PFSK-1 (cell line): Measurements from ENCODE around the gene KMT5C.

Experiments used
- FOXP2 ChIP-seq: optimal IDR thresholded peaks from 2 replicates; pipeline ENCODE3; 2011; ENCODE audit warnings: borderline replicate concordance, control low read depth, inconsistent platforms; ENCODE audit not compliant: insufficient read depth; ENCODE audit errors: extremely low read length, extremely low read depth
- POLR2AphosphoS5 ChIP-seq: IDR thresholded peaks from 2 replicates; pipeline ENCODE4 v1.6.1; 2012; ENCODE audit warnings: low read depth, mild to moderate bottlenecking, control low read depth, low read length, moderate library complexity
- SIN3A ChIP-seq: IDR thresholded peaks from 2 replicates; pipeline ENCODE4 v1.6.1; 2012; ENCODE audit warnings: mild to moderate bottlenecking, low read length, moderate library complexity, borderline replicate concordance; ENCODE audit not compliant: insufficient read depth
- TAF1 ChIP-seq: IDR thresholded peaks from 2 replicates; pipeline ENCODE4 v1.6.1; 2012; ENCODE audit warnings: low read length, control low read depth, borderline replicate concordance; ENCODE audit not compliant: insufficient read depth
- TF ChIP-seq, protein P1 (sequence below), 2 experiments: IDR thresholded peaks; 2 replicates each; pipeline versions ENCODE4 v1.6.1 to v1.8.0; 2011 to 2012; ENCODE audit warnings: low read depth in 2 of 2, low read length in 2 of 2, control low read depth in 1 of 2, inconsistent platforms in 1 of 2, mild to moderate bottlenecking in 1 of 2, moderate library complexity in 1 of 2; ENCODE audit not compliant: insufficient read depth in 1 of 2

Gene KMT5C

DNA sequence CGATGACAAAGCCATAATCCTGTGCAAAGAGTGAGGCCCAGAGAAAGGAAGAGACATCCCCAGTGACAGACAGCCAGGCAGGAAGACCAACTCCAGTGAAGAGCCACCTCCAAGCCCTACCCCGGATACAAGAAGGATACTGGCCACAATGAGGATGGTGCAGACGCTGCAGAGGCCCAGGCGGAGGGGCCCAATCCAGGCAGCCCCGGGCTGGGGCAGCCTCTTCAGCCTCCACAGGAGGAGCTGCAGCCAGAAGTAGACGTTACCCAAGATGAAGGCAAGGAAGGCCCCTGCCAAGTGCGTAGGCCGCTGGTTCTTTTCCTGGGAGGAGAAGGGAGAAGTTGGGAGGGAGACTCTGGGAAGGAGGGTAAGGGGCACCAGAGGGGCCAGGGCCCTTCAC, 23.0 kb upstream of the KMT5C start:
- TF ChIP-seq POLR2AphosphoS5 (no peak), FOXP2 (no peak), TAF1 (no peak), SIN3A (no peak)

DNA sequence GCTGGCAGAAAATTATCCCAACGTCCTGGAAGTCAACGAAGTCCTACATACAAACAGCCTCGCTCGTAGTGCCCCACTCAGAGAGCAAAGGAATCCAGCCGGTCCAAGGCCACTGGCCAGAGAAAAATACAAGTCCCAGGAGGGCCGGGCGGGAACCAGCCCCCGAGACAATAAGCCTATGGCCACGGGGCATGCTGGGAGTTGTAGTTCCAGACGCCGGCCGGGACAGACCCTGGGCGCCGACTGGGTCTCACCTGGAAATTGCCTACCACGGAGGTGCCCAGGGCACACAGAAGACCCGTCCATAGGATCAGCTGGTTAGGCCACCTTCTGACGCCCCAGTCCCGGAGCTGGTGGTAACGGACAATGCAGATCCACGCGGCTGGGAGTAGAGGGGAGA, 19.9 kb upstream of the KMT5C start:
- TF ChIP-seq SIN3A (no peak), TAF1 (no peak), FOXP2 (no peak), POLR2AphosphoS5 (no peak)
- TF ChIP-seq, protein P1, sequence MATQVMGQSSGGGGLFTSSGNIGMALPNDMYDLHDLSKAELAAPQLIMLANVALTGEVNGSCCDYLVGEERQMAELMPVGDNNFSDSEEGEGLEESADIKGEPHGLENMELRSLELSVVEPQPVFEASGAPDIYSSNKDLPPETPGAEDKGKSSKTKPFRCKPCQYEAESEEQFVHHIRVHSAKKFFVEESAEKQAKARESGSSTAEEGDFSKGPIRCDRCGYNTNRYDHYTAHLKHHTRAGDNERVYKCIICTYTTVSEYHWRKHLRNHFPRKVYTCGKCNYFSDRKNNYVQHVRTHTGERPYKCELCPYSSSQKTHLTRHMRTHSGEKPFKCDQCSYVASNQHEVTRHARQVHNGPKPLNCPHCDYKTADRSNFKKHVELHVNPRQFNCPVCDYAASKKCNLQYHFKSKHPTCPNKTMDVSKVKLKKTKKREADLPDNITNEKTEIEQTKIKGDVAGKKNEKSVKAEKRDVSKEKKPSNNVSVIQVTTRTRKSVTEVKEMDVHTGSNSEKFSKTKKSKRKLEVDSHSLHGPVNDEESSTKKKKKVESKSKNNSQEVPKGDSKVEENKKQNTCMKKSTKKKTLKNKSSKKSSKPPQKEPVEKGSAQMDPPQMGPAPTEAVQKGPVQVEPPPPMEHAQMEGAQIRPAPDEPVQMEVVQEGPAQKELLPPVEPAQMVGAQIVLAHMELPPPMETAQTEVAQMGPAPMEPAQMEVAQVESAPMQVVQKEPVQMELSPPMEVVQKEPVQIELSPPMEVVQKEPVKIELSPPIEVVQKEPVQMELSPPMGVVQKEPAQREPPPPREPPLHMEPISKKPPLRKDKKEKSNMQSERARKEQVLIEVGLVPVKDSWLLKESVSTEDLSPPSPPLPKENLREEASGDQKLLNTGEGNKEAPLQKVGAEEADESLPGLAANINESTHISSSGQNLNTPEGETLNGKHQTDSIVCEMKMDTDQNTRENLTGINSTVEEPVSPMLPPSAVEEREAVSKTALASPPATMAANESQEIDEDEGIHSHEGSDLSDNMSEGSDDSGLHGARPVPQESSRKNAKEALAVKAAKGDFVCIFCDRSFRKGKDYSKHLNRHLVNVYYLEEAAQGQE (IDR thresholded peaks at IDR 0.05; ENCODE audit: insufficient read depth in 1 of 2, low read depth in 2 of 2, low read length in 2 of 2): no peak

DNA sequence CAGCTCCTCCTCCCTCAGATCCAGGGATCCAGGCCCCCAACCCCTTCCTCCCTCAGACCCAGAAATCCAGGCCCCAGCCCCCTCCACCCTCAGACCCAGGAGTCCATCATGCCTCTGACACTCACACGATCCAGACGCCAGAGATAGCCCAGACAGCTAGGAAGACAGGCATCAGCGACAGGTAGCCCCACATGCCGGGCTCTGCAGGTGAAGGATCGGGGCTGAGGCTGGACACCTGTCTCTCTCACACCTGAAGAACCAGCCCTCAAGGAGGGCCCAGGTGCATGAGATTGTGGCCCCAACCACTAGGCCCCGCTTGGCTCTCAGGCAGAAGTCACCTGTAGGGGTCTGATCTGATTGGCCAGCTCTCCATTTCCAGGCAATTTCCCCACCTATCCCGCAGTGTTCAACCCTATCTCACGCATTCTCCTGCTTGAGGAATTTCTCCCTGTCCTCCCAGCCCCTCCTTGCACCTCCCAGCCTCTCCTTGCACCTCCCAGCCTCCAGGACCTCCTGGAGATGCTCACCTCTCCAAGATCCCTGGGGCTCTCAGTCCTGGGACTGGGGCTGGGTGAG, 18.7 kb upstream of the KMT5C start:
- TF ChIP-seq POLR2AphosphoS5: no peak

DNA sequence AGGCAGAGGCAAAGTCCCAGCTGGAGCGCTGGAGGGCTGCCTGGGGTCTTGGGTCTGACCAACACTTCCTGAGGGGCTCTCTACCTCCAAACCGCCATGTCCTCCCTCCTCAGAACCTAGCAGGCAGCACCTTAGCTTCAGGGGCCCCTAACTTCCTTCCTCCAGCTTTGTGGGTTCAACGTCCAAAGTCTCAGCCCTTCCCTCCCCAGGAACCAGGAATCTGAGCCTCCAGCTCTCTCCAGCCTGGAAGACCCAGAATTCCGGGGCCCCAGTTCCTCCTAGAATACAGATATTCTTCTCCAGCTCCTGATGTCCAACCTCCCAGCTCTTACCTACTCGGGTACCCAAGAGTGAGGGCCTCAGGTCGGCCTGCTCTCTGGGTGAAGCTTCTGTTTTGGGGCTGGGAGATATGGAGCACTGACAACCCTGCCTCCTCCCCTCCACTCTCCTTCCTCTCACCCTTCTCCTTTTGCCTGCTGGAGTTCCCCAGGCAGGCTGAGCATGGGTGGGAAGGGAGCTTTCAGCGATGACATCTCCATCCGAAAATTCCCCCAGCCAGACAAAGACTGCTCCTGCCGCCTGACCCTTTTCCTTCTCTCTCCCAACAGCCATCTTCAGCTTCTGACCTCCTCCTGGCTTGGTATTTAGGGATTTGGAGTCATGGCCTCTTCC, 18.1 kb upstream of the KMT5C start:
- no peak for TF ChIP-seq POLR2AphosphoS5
- TF ChIP-seq SIN3A: no peak
- no peak for TF ChIP-seq FOXP2
- TF ChIP-seq, protein P1 (IDR thresholded peaks at IDR 0.05; ENCODE audit: insufficient read depth in 1 of 2, low read depth in 2 of 2, low read length in 2 of 2): no peak
- TF ChIP-seq TAF1: no peak

DNA sequence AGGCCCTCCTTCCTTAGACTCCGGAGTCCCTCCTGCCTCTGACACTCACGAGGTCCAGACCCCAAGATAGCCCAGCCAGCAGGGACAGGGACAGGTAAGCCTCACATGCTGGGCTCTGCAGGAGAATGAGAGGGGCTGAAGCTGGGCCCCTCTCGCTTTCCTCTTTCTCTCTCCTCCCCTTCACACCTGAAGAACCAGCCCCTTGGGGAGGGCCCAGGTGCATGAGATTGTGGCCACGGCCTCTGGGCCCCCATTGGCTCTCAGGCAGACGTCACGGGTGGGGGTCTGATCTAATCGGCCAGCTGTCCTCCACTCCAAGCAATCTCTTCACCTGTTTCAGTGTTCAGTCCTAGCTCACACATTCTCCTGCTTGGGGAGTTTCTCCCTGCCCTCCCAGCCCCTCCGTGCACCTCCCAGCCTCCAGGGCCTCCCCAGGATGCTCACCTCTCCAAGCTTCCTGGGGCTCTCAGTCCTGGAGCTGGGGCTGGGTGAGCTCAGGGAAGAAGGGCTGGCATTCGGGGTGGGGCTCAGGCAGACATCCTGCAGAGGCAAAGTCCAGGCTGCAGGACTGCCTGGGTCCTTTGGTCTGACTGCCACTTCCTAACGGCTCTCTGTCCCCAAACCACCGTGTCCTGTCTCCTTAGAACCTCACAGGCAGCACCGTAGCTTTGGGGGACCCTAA, 17.3 kb upstream of the KMT5C start:
- TF ChIP-seq, protein P1 (IDR thresholded peaks at IDR 0.05; ENCODE audit: insufficient read depth in 1 of 2, low read depth in 2 of 2, low read length in 2 of 2): no peak
- no peak for TF ChIP-seq FOXP2

DNA sequence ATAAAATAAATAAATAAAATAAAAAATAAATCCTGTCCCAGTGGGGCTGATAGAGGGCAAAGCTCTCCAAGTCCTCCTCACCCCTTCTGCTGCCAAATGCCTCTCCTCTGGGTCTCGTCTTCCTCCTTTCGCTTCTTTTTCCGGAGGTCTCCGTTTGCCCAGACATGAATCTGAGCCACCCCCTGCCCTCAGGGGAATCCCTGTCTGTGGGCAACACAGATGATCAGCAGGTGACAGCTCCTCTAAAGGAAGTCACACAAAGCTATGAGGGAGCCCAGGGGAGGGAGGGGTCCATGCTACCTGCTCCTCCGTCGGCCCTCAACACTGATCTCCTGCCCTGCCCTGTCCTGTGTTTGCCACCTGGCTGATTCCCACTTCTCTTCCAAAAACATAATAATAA, 15.0 kb upstream of the KMT5C start:
- TF ChIP-seq FOXP2: no peak
- TF ChIP-seq SIN3A: no peak
- TF ChIP-seq, protein P1 (IDR thresholded peaks at IDR 0.05; ENCODE audit: insufficient read depth in 1 of 2, low read depth in 2 of 2, low read length in 2 of 2): no peak
- TF ChIP-seq POLR2AphosphoS5: no peak
